RWPE2 (cell line): ENCODE data around the gene CASKIN2.

Experiments
- ATAC-seq: fragments of 200-7000 bp; cut with Tn5 transposase; 3 replicates; pipeline ENCODE4 v1.9.1; 2021; ENCODE audit warnings: low read depth
- DNase-seq: peaks from one replicate; pipeline ENCODE4 v3.0.0-alpha.2; 2020; ENCODE audit warnings: low spot score
- H3K27ac ChIP-seq: fragments of 450-650 bp; 2 replicates; pipeline ENCODE4 v1.5.1; 2017; ENCODE audit warnings: mild to moderate bottlenecking; ENCODE audit not compliant: poor library complexity, severe bottlenecking
- H3K27me3 ChIP-seq: fragments of 250-450 bp; sonication (Bioruptor Pico); 2 replicates; pipeline ENCODE4 v1.5.1; 2021; ENCODE audit warnings: mild to moderate bottlenecking, moderate library complexity; ENCODE audit not compliant: insufficient read depth, poor library complexity, severe bottlenecking
- H3K36me3 ChIP-seq: fragments of 250-450 bp; sonication (Bioruptor Pico); 2 replicates; pipeline ENCODE4 v1.5.1; 2020; ENCODE audit warnings: low read depth, mild to moderate bottlenecking, moderate library complexity
- H3K4me1 ChIP-seq: fragments of 250-450 bp; sonication (Bioruptor Pico); 2 replicates; pipeline ENCODE4 v1.5.1; 2021; ENCODE audit warnings: mild to moderate bottlenecking, moderate library complexity; ENCODE audit not compliant: insufficient read depth, poor library complexity, severe bottlenecking
- H3K4me3 ChIP-seq: fragments of 250-450 bp; sonication (Bioruptor Pico); 2 replicates; pipeline ENCODE4 v1.5.1; 2021; ENCODE audit warnings: mild to moderate bottlenecking, moderate library complexity; ENCODE audit not compliant: severe bottlenecking
- H3K9me3 ChIP-seq: fragments of 250-450 bp; sonication (Bioruptor Pico); 2 replicates; pipeline ENCODE4 v1.5.1; 2021; ENCODE audit warnings: mild to moderate bottlenecking, moderate library complexity; ENCODE audit not compliant: severe bottlenecking
- CTCF ChIP-seq: fragments of 450-650 bp; IDR thresholded peaks from one replicate; pipeline ENCODE4 v1.5.1; 2017; ENCODE audit warnings: mild to moderate bottlenecking, moderate library complexity; ENCODE audit not compliant: poor library complexity, severe bottlenecking

The CASKIN2 gene

GRCh38 chr17:75486151-75486550 is 29.2 kb downstream of the CASKIN2 start:
- no peaks in the 10 kb centered on the region for H3K27me3 ChIP-seq
- no peaks in the 10 kb centered on the region for H3K36me3 ChIP-seq
- ATAC-seq (no peak), DNase-seq (no peak)
- no peaks in the 10 kb centered on the region for H3K4me1 ChIP-seq
- no peak overlapping the region for H3K4me3 ChIP-seq
- H3K9me3 ChIP-seq: no peaks in the 10 kb centered on the region
- no peak overlapping the region for H3K27ac ChIP-seq
- no peak for TF ChIP-seq CTCF

- Histone ChIP-seq H3K27me3 (no peaks in the 10 kb centered on the region), H3K4me3 (no peak overlapping the region), H3K4me1 (no peaks in the 10 kb centered on the region), H3K27ac (no peak overlapping the region), H3K9me3 (no peaks in the 10 kb centered on the region), H3K36me3 (no peaks in the 10 kb centered on the region)
- TF ChIP-seq CTCF: no peak
- no peak for ATAC-seq
- DNase-seq: no peak
Measured at GRCh38 chr17:75485688-75486087, 29.6 kb downstream of the CASKIN2 start.

GRCh38 chr17:75482098-75482942 is 33.0 kb downstream of the CASKIN2 start:
- DNase-seq (no peak), ATAC-seq (no peak)
- no peaks in the 10 kb centered on the region for H3K27me3 ChIP-seq
- no peak overlapping the region for H3K4me3 ChIP-seq
- H3K36me3 ChIP-seq: no peaks in the 10 kb centered on the region
- no peak overlapping the region for H3K27ac ChIP-seq
- no peaks in the 10 kb centered on the region for H3K9me3 ChIP-seq
- no peak for TF ChIP-seq CTCF
- H3K4me1 ChIP-seq: no peaks in the 10 kb centered on the region

- no peaks in the 10 kb centered on the region for H3K9me3 ChIP-seq
- no peak for DNase-seq
- no peak for ATAC-seq
- no peak overlapping the region for H3K4me3 ChIP-seq
- no peaks in the 10 kb centered on the region for H3K27me3 ChIP-seq
- H3K27ac ChIP-seq: no peak overlapping the region
- no peaks in the 10 kb centered on the region for H3K36me3 ChIP-seq
- H3K4me1 ChIP-seq: no peaks in the 10 kb centered on the region
- TF ChIP-seq CTCF: no peak
Measured at GRCh38 chr17:75481194-75482068, 33.9 kb downstream of the CASKIN2 start.
